T-cell (primary cell): ENCODE data around the gene RSRP1. TPM values are rescaled to one million over a fixed set of nuclear protein-coding genes. Genes with fewer than 3 reads are reported as not detected.
"Not testable (repeated sequence)": the region's sequence is repeated elsewhere in the genome, so short reads cannot be mapped to it uniquely, and the experiment has no call there.

ENCODE experiments used
- ATAC-seq, 4 experiments: fragments of 200-7000 bp in 3 of 4; fragments of 150-1000 bp in 1 of 4; cut with Tn5 transposase; replicated peaks in 1 of 4; 1 replicate in 3 of 4; 2 replicates in 1 of 4; pipeline ENCODE4 v1.10.0; 2021; ENCODE audit warnings: moderate library complexity in 3 of 4, mild to moderate bottlenecking in 2 of 4, moderate number of reproducible peaks in 1 of 4
- CTCF ChIA-PET, 2 donors: fragments of 300-600 bp; sonication (Branson Sonifier 250); formaldehyde crosslinking; loops; one replicate each; lab custom pipeline; 2022; ENCODE audit warnings: antibody characterized with exemption in 2 of 2; lab: Charles Lee
- POLR2A ChIA-PET, 2 donors: fragments of 300-600 bp; sonication (Branson Sonifier 250); formaldehyde crosslinking; loops; one replicate each; lab custom pipeline; 2022; ENCODE audit warnings: antibody characterized with exemption in 2 of 2; lab: Charles Lee
- DNase-seq, 35 experiments: peaks; one replicate each; pipeline versions ENCODE4 v3.0.0 to v3.0.0-alpha.2; 2013 to 2023
- H3K27ac ChIP-seq: one replicate; pipeline ENCODE4 v1.5.1; 2013; ENCODE audit warnings: low read length
- H3K27me3 ChIP-seq, 2 experiments: replicated peaks in 1 of 2; 1 replicate in 1 of 2; 2 replicates in 1 of 2; pipeline versions ENCODE4 v1.6.1 to v1.7.0; 2013; ENCODE audit warnings: low read length in 1 of 2, mixed read lengths in 1 of 2; ENCODE audit not compliant: control insufficient read depth in 2 of 2, insufficient read depth in 2 of 2; ENCODE audit errors: extremely low read depth in 1 of 2
- H3K36me3 ChIP-seq, 2 donors: 1 replicate in 1 of 2; 2 replicates in 1 of 2; pipeline versions ENCODE4 v1.6.1 to v1.7.0; 2013; ENCODE audit warnings: low read length in 1 of 2; ENCODE audit not compliant: control insufficient read depth in 2 of 2, insufficient read depth in 1 of 2; ENCODE audit errors: extremely low read depth in 1 of 2
- H3K4me1 ChIP-seq, 2 experiments: 1 replicate in 1 of 2; 2 replicates in 1 of 2; pipeline versions ENCODE4 v1.6.1 to v1.7.0; 2013; ENCODE audit warnings: low read length in 2 of 2, mixed read lengths in 1 of 2; ENCODE audit not compliant: insufficient read depth in 2 of 2, control insufficient read depth in 1 of 2; ENCODE audit errors: extremely low read depth in 1 of 2
- H3K4me3 ChIP-seq, 2 donors: 1 replicate in 1 of 2; 2 replicates in 1 of 2; pipeline versions ENCODE4 v1.5.1 to v1.7.0; 2013; ENCODE audit warnings: mild to moderate bottlenecking in 2 of 2, low read length in 1 of 2, moderate library complexity in 1 of 2; ENCODE audit not compliant: control insufficient read depth in 1 of 2; ENCODE audit errors: extremely low read depth in 1 of 2
- H3K9me3 ChIP-seq: 2 replicates; pipeline ENCODE4 v1.7.0; 2013
- H3K27ac Mint-ChIP-seq, 2 donors: one replicate each; pipeline ENCODE4 v1.8.0; 2020 to 2021; ENCODE audit warnings: mild to moderate bottlenecking in 2 of 2, mixed read lengths in 2 of 2
- H3K27me3 Mint-ChIP-seq, 2 donors: one replicate each; pipeline ENCODE4 v1.8.0; 2021 to 2022; ENCODE audit warnings: mixed read lengths in 2 of 2
- H3K36me3 Mint-ChIP-seq: one replicate; pipeline ENCODE4 v1.8.0; 2021; ENCODE audit warnings: mixed read lengths
- H3K4me1 Mint-ChIP-seq, 3 donors: one replicate each; pipeline ENCODE4 v1.8.0; 2020 to 2022; ENCODE audit warnings: mixed read lengths in 3 of 3, mild to moderate bottlenecking in 1 of 3
- H3K4me3 Mint-ChIP-seq, 3 donors: one replicate each; pipeline ENCODE4 v1.8.0; 2020 to 2022; ENCODE audit warnings: mild to moderate bottlenecking in 3 of 3, mixed read lengths in 3 of 3, moderate library complexity in 3 of 3
- H3K9me3 Mint-ChIP-seq, 3 donors: one replicate each; pipeline ENCODE4 v1.8.0; 2020 to 2022; ENCODE audit warnings: mixed read lengths in 3 of 3
- WGBS: methylation state at CpG from one replicate; pipeline ENCODE4 v1.1.5; 2013; ENCODE audit warnings: missing lambda C conversion rate; ENCODE audit not compliant: insufficient coverage; 5-methylcytosine and 5-hydroxymethylcytosine counted together
- total RNA-seq, 35 experiments: library from RNA in 6 of 35; stranded (reverse) in 6 of 35; fragments of 120-200 nt in 1 of 35; gene quantifications; one replicate each; pipeline versions ENCODE4 v1.2.1 to v1.2.4 and lab custom pipeline; 2013 to 2026

RSRP1 gene
- total RNA-seq, 5 donors from 2014 or later (not counting 1 experiment from before 2014, with no cell fraction given), result 433 to 572 (median 461) TPM

DNA sequence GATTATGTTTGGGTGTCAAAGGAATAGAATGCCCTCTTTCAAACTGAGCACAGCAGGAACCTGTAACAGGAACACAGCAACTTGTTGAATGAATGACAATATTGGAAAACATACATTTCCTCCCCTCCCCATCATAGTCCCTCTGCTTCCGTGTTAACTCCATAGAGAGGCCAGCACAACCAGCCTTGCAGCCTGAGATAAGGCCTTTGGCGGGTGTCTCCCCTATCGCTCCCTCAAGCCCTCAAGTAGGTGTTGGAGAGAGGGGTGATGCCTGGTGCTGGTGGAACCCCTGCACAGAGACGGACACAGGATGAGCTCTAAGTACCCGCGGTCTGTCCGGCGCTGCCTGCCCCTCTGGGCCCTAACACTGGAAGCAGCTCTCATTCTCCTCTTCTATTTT, 25.0 kb upstream of the RSRP1 start, which contains the start of gene RHD:
Gene RHD (plus strand): TSS at position 272 of the 400 bp plus-strand sequence. CDS start 39 bp downstream, at position 311.
- ATAC-seq, H3K27me3 Mint-ChIP-seq, H3K27me3 ChIP-seq, H3K4me3 Mint-ChIP-seq, H3K4me1 Mint-ChIP-seq, H3K27ac ChIP-seq, H3K36me3 ChIP-seq, H3K9me3 Mint-ChIP-seq, H3K9me3 ChIP-seq, H3K4me1 ChIP-seq, POLR2A ChIA-PET, H3K27ac Mint-ChIP-seq, DNase-seq, CTCF ChIA-PET, H3K4me3 ChIP-seq, H3K36me3 Mint-ChIP-seq: not testable (repeated sequence)
- WGBS, result 92% methylated on average over 4 of the region's 8 CpGs

DNA sequence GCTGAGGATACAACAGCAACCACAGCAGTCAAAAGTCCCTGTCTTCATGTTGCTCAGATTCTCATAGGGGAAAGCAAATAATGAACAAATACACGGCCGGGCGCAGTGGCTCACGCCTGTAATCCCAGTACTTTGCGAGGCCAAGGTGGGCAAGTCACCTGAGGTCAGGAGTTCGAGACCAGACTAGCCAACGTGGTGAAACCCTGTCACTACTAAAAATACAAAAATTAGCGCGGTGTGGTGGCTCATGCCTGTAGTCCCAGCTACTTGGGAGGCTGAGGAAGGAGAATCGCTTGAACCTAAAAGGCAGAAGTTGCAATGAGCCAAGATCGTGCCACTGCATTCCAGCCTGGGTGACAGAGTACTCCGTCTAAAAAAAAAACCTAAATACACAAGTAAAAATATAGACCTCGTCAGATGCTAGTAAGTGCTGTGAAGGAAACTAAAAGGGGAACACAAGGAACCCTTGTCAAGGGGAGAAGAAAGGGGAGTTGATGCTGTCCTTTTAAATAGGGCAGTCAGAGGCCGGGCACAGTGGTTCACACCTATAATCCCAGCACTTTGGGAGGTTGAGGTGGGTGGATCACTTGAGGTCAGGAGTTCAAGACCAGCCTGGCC, 21.0 kb upstream of the RSRP1 start:
- H3K36me3 ChIP-seq, H3K27me3 ChIP-seq, H3K27me3 Mint-ChIP-seq, H3K27ac ChIP-seq, H3K4me1 ChIP-seq, H3K9me3 Mint-ChIP-seq, H3K36me3 Mint-ChIP-seq, CTCF ChIA-PET, DNase-seq, H3K9me3 ChIP-seq: not testable (repeated sequence)
- peaks cover 16 to 18% (median 17%) of the 10 kb centered on the region in 3 donors for H3K4me1 Mint-ChIP-seq
- peak in 1 of 4 experiments; percentile 1 for ATAC-seq
- peak overlapping the region; percentile 15 to 30 for H3K4me3 ChIP-seq
- peak overlapping the region; percentile 77 to 83 (median 79) for H3K4me3 Mint-ChIP-seq
- peak overlapping the region; percentile 84 to 93 for H3K27ac Mint-ChIP-seq
- WGBS, result no CpG with 5 or more reads among the region's 14 CpGs
- POLR2A ChIA-PET, result interaction anchor here in 1 of 2 donors (0.7 kb wide), 1 partner anchor 1400 kb away, joined by 7 read pairs; the partner anchor contains the start of gene FUCA1

DNA sequence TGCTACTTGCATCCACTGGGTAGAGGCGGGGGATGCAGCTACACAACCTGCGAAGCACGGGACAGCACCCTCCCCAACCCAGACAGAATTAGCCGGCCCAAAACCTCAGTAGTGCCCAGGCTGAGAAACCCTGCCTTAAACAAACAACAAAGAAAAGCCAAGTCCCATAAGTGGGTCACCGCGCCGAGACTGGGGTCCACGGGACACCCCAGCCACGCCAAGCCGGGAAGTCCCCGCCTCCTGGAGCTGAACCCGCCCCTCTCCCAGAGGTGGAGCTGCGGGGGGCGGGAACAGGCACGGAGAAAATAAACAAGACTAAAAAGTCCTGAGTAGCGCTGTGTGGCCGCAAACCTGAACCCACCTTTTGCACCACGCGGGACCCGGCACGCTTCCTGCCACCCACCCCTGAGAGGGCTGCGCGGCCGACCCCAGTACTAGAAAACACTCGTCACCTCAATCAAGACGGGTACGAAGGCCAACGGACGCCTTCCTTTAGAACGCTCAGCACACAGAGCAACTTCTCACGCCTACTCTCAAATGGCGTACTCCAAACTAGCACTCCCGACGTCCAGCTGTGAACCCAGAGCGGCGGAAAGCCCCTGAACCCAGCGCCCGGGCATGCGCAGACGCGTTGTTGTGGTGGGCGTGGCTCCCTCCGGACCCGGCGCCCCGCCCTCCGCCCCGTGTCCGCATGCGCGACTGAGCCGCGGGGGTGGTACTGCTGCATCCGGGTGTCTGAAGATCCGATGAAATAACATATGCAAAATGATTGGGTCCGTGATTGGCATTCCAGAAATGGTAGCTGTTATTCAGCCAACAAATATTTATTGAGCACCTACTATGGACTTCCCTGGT, 20.3 kb upstream of the RSRP1 start:
- H3K9me3 ChIP-seq, H3K9me3 Mint-ChIP-seq, H3K36me3 ChIP-seq, CTCF ChIA-PET, H3K36me3 Mint-ChIP-seq, H3K4me1 ChIP-seq, H3K27me3 Mint-ChIP-seq, POLR2A ChIA-PET, H3K27me3 ChIP-seq: not testable (repeated sequence)
- Mint-ChIP-seq H3K27ac (peak overlapping the region; percentile 84 to 93), H3K4me3 (peak overlapping the region; percentile 77 to 83 (median 79)), H3K4me1 (peaks cover 22 to 26% (median 22%) of the 10 kb centered on the region in 3 donors)
- H3K27ac ChIP-seq, result peak overlapping the region; percentile 72
- no CpG with 5 or more reads among the region's 56 CpGs for WGBS
- DNase-seq (peak in 34 of 35 experiments; percentile 58 to 95 (median 84)), ATAC-seq (peak; percentile 75 to 85 (median 80))
- H3K4me3 ChIP-seq, result peak overlapping the region; percentile 44 to 53

DNA sequence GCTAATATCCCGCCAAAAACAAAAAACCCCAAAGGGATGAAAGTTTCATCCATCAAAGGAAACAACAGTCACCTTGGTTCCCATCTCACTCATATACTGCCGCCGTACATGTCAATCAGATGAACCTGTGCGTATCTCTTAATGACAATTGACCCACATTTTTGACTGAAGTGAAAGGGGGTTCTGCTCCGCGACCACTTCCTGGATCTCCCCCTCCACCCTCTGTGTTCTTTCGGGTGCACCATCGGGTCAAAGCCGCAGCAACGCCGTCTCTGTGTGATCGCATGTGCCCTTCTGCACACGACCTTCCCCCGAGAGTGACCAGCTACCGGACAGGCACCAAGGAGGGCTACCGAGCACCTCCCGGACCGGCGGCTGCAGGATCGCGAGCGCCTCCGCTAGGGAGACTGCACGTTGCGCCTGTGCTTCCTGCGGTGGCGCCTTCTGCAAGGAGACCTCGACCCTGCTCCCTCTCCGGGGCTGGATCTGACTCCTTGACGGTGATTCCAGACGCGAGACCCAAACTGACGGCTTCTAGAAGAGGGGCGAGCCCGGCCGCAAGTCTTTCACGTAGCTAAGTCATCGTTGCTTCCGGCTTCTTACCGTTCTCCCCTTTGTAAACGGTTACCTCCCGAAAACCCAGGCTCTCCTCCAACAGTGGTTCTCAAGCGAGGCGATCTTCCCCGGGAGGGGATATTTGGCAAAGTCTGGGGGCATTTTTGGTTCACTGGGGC, 19.5 kb upstream of the RSRP1 start:
- DNase-seq (peak in 14 of 35 experiments; percentile 5 to 38 (median 13)), ATAC-seq (peak; percentile 27 to 51 (median 39))
- Mint-ChIP-seq H3K4me3 (peak overlapping the region; percentile 85 to 93 (median 87)), H3K4me1 (peaks cover 25 to 32% (median 27%) of the 10 kb centered on the region in 3 donors), H3K27ac (peak overlapping the region; percentile 68 to 74)
- CTCF ChIA-PET, result interaction anchor here in 1 of 2 donors (0.8 to 1.0 kb wide), 2 partner anchors 16 to 194 kb away, joined by 3 read pairs; no protein-coding TSS in a partner anchor
- H3K4me3 ChIP-seq, result peak overlapping the region; percentile 53 to 59
- POLR2A ChIA-PET, H3K4me1 ChIP-seq, H3K36me3 Mint-ChIP-seq, H3K9me3 Mint-ChIP-seq, H3K27me3 Mint-ChIP-seq, H3K9me3 ChIP-seq, H3K36me3 ChIP-seq, H3K27me3 ChIP-seq: not testable (repeated sequence)
- no CpG with 5 or more reads among the region's 45 CpGs for WGBS
- H3K27ac ChIP-seq, result peak overlapping the region; percentile 72

DNA sequence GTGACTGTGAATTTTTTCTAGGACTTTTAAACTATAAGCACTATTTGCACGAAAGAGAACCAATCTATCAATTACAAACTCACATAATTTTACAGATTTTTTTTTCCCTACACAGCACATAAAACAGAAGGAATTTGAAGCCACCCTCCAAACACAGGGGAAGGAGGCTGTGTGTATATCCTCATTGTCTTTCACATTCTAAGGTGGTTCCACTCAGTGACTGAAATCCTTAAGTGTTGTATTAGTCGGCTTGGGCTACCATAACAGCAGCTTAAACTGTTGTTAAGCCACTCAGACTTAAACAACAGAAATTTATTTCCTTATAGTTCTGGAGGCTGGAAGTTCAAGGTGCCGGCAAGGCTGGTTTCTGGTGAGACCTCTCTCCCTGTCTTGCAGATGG, 13.1 kb upstream of the RSRP1 start:
- H3K4me3 Mint-ChIP-seq, H3K9me3 ChIP-seq, H3K27ac ChIP-seq, H3K4me3 ChIP-seq, H3K4me1 ChIP-seq, H3K36me3 ChIP-seq, H3K9me3 Mint-ChIP-seq, ATAC-seq, H3K27me3 ChIP-seq, H3K27ac Mint-ChIP-seq, CTCF ChIA-PET, H3K27me3 Mint-ChIP-seq, POLR2A ChIA-PET: not testable (repeated sequence)
- Mint-ChIP-seq H3K36me3 (peaks cover 11% of the 10 kb centered on the region), H3K4me1 (peaks cover 30 to 41% (median 38%) of the 10 kb centered on the region in 3 donors)
- DNase-seq, result peak in 1 of 35 experiments; percentile 0
- no CpG with 5 or more reads among the region's 3 CpGs for WGBS

DNA sequence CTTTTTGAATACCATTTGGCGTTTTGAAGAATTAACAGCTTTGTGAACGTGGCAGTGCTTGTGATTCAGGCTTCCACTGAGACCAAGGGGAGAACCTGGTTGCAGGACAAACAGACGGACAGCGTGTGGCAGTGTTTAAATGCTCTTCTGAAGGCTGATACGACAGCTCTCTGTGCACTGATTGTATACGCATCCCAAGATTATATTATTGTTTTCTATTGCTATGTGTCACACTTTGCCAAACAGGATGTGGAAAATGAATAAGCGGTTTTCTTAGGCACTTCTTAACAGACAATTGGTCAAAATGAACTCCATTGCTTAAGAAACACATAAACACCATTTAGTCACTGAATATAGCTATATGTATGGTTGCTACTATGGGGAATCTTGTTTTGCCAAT, 12.6 kb upstream of the RSRP1 start:
- peak overlapping the region in 1 of 2 donors; percentile 74 for H3K27ac Mint-ChIP-seq
- peak; percentile 60 to 72 (median 64) for ATAC-seq

More for the DNA sequence above, 12.6 kb upstream of the RSRP1 start:
- Mint-ChIP-seq H3K4me3 (peak overlapping the region in 1 of 3 donors; percentile 17), H3K36me3 (peaks cover 11% of the 10 kb centered on the region), H3K4me1 (peaks cover 30 to 43% (median 38%) of the 10 kb centered on the region in 3 donors)
- H3K27ac ChIP-seq, H3K27me3 ChIP-seq, H3K4me3 ChIP-seq, CTCF ChIA-PET, H3K36me3 ChIP-seq, H3K9me3 ChIP-seq, H3K27me3 Mint-ChIP-seq, H3K4me1 ChIP-seq, H3K9me3 Mint-ChIP-seq, POLR2A ChIA-PET: not testable (repeated sequence)
- WGBS, result 80% methylated on average over 1 of the region's 7 CpGs
- DNase-seq, result peak in 1 of 35 experiments; percentile 1
